BE2C (cell line): ENCODE data around the gene PRRX1.

Experiments used
- DNase-seq: peaks from one replicate; pipeline ENCODE4 v3.0.0-alpha.2; 2020
- H3K27me3 ChIP-seq: fragments of 250-450 bp; sonication (Bioruptor Pico); 2 replicates; pipeline ENCODE4 v1.5.1; 2020; ENCODE audit warnings: mild to moderate bottlenecking
- H3K36me3 ChIP-seq: fragments of 250-450 bp; sonication (Bioruptor Pico); 2 replicates; pipeline ENCODE4 v1.5.1; 2020; ENCODE audit warnings: mild to moderate bottlenecking
- H3K4me1 ChIP-seq: fragments of 250-450 bp; sonication (Bioruptor Pico); 2 replicates; pipeline ENCODE4 v1.5.1; 2020
- H3K4me3 ChIP-seq: 2 replicates; pipeline ENCODE4 v1.5.1; 2011; ENCODE audit warnings: low read depth, low read length
- H3K9me3 ChIP-seq: fragments of 250-450 bp; sonication (Bioruptor Pico); 2 replicates; pipeline ENCODE4 v1.5.1; 2020
- CTCF ChIP-seq: IDR thresholded peaks from 2 replicates; pipeline ENCODE4 v1.5.1; 2012; ENCODE audit warnings: mild to moderate bottlenecking, low read depth, low read length

PRRX1 gene

GRCh38 chr1:170697316-170697715 is 33.4 kb downstream of the PRRX1 start:
- H3K4me1 ChIP-seq: no peaks in the 10 kb centered on the region

GRCh38 chr1:170698301-170699275 is 34.7 kb downstream of the PRRX1 start:
- no peaks in the 10 kb centered on the region for H3K9me3 ChIP-seq
- no peaks in the 10 kb centered on the region for H3K36me3 ChIP-seq
- peaks cover 3% of the 10 kb centered on the region; the same call in 1 of the 2 replicates for H3K27me3 ChIP-seq
- H3K4me3 ChIP-seq: no peak overlapping the region
- no peak for TF ChIP-seq CTCF
- no peaks in the 10 kb centered on the region for H3K4me1 ChIP-seq
- no peak for DNase-seq

More at GRCh38 chr1:170697316-170697715, 33.4 kb downstream of the PRRX1 start:
- H3K9me3 ChIP-seq: no peaks in the 10 kb centered on the region
- no peaks in the 10 kb centered on the region for H3K36me3 ChIP-seq
- H3K27me3 ChIP-seq: peaks cover 3% of the 10 kb centered on the region; the same call in 1 of the 2 replicates
- no peak for TF ChIP-seq CTCF
- no peak overlapping the region for H3K4me3 ChIP-seq
- DNase-seq: no peak

- Histone ChIP-seq H3K9me3 (no peaks in the 10 kb centered on the region), H3K27me3 (peaks cover 3% of the 10 kb centered on the region; the same call in 1 of the 2 replicates), H3K4me1 (no peaks in the 10 kb centered on the region), H3K4me3 (no peak overlapping the region), H3K36me3 (no peaks in the 10 kb centered on the region)
- TF ChIP-seq CTCF: no peak
- DNase-seq: no peak
Observed at GRCh38 chr1:170699696-170700095, 35.8 kb downstream of the PRRX1 start.

GRCh38 chr1:170700842-170701615 is 37.1 kb downstream of the PRRX1 start:
- Histone ChIP-seq H3K4me3 (no peak overlapping the region), H3K27me3 (peaks cover 3% of the 10 kb centered on the region; the same call in 1 of the 2 replicates), H3K36me3 (no peaks in the 10 kb centered on the region), H3K9me3 (no peaks in the 10 kb centered on the region), H3K4me1 (no peaks in the 10 kb centered on the region)
- no peak for TF ChIP-seq CTCF
- no peak for DNase-seq

- peaks cover 3% of the 10 kb centered on the region; the same call in 1 of the 2 replicates for H3K27me3 ChIP-seq
- DNase-seq: no peak
- no peak for TF ChIP-seq CTCF
- H3K4me3 ChIP-seq: no peak overlapping the region
- H3K4me1 ChIP-seq: no peaks in the 10 kb centered on the region
- no peaks in the 10 kb centered on the region for H3K9me3 ChIP-seq
- no peaks in the 10 kb centered on the region for H3K36me3 ChIP-seq
Observed at GRCh38 chr1:170701962-170702361, 38.0 kb downstream of the PRRX1 start.
